ENCODE measurements around the gene GORASP2.
"Not testable (repeated sequence)": the region's sequence is repeated elsewhere in the genome, so short reads cannot be mapped to it uniquely, and the experiment has no call there.

The GORASP2 gene

GRCh38 chr2:170928824-170929685 is at the start of gene GORASP2:
Gene GORASP2 (plus strand): TSS chr2:170929253. CDS start chr2:170929341, 88 bp downstream.
- peak; percentile 95 for DNase-seq

GRCh38 chr2:170881840-170882239 is 47.2 kb upstream of the GORASP2 start:
- no peak for DNase-seq

DNA sequence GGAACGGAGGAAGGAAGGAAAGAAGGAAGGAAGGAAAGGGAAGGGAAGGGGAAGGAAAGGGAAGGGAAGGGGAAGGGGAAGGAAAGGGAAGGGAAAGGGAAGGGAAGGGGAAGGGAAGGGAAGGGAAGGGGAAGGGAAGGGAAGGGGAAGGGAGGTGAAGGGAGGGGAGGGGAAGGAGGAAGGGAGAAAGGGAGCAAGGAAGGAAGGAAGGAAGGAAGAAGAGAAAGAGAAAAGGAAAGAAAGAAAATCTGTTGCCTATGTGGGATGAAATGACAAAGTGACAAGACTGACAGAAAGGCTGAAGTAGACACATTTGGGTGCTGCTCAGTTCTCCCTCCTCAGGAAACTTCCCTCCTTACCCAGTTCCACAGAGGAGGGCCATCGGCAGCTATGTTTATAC is 46.3 kb upstream of the GORASP2 start:
- no peak for DNase-seq

DNA sequence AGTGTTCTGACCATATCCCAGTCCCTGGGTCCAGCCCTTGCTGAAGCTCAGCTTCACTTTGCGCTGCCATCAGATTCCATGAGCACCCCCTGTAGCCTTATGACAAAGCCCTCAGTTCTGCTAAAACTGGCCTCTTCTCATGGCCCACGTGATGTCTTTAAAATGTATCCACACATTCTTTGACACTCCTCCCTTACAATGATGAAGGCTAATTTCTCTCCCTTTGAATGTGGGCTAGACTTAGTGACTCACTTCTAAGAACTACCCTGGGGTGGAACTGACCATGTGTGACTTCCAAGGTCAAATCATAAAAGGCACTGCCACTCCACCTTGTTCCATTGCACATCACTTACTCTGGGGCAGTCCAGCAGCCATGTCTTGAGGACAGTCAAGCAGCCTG is 45.4 kb upstream of the GORASP2 start:
- DNase-seq, result no peak

GRCh38 chr2:170885130-170885791 is 43.8 kb upstream of the GORASP2 start:
- no peak for DNase-seq

- DNase-seq, result no peak
These were observed 42.7 kb upstream of the GORASP2 start for GRCh38 chr2:170886386-170886785.

GRCh38 chr2:170887496-170887895 is 41.6 kb upstream of the GORASP2 start:
- DNase-seq, result no peak

DNA sequence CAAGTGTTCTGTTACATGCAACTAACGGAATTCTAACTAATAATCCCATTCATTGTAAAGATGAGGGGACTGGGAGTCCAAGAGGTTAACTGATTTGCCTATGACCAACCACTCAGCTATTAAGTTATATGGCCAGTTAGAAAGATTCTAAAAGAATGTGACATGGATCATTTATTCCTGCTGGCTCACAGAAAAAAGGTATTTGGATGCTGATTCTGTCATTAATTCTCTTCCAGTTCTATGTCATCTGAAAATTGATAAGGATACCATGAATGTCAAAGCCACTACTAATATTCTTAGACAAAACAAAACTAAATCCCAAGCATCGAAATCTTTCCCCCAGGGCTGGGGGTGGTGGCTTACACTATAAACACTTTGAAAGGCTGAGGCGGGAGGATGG is 41.2 kb upstream of the GORASP2 start:
- DNase-seq, result no peak

DNA sequence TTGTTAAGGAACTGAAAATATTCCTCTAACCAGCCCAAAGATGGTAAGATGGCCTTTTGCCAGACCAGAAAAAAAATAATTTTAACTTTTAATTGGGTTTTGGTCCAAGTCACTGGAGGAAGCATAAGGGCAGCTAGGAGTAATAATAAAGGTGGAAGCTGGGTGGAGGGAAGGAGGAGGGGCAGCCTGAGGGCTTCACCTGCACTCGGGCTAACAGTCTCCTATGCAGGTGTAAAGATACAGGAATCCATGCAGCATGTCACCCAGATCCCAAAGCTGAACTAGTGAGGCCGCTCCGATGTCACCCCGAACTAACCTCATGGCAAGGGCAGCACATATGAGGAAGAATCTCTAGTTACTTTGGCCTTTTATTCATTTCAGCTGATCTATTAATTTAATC is 37.2 kb upstream of the GORASP2 start:
- no peak for DNase-seq

- no peak for DNase-seq
These were observed 36.6 kb upstream of the GORASP2 start for GRCh38 chr2:170892391-170892951.

GRCh38 chr2:170895023-170895757 is 33.9 kb upstream of the GORASP2 start:
- DNase-seq, result no peak

- no peak for DNase-seq
These were observed 32.4 kb upstream of the GORASP2 start for GRCh38 chr2:170896622-170897021.

DNA sequence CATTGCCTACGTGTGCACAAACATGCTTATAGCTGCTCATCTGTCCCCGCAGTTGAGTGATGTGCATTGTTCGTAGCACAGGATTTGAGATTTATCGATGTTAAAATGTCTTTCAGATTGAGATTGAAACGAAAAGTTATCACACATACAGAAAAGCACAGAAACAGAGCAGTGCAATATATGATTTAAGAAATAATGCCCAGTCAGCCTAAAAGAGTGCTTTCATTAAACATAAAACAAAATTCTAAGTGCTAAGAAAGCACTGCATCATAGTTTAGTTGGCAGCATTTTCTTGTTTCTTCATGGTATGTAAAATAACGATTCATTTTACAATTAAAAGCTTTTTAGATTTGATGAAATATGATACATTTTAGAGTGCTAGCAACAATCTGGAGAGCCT is 31.9 kb upstream of the GORASP2 start:
- no peak for DNase-seq

GRCh38 chr2:170905864-170906263 is 23.2 kb upstream of the GORASP2 start:
- no peak for DNase-seq

- DNase-seq, result no peak
These were observed 17.7 kb upstream of the GORASP2 start for GRCh38 chr2:170911314-170911889.

DNA sequence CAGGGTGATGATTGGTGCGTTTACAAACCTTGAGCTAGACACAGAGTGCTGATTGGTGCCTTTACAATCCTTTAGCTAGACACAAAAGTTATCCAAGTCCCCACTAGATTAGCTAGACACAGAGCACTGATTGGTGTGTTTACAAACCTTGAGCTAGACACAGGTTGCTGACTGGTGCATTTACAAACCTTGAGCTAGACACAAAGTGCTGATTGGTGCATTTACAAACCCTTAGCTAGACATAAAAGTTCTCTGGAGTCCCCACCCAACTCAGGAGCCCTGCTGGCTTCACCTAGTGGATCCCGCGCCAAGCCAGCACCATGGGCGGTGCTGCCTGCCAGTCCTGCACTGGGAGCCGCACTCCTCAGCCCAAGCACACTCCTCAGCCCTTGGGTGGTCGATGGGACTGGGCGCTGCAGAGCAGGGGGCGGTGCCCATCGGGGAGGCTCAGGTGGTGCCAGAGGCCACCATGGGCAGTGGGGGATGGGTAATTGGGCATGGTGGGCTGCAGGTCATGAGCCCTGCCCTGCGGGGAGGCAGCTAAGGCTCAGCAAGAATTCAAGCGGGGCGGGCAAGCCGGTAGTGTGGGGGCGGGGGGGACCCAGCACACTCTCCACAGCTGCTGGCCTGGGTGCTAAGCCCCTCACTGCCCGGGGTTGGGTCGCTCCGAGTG is 13.9 kb upstream of the GORASP2 start:
- DNase-seq, result not testable (repeated sequence)

DNA sequence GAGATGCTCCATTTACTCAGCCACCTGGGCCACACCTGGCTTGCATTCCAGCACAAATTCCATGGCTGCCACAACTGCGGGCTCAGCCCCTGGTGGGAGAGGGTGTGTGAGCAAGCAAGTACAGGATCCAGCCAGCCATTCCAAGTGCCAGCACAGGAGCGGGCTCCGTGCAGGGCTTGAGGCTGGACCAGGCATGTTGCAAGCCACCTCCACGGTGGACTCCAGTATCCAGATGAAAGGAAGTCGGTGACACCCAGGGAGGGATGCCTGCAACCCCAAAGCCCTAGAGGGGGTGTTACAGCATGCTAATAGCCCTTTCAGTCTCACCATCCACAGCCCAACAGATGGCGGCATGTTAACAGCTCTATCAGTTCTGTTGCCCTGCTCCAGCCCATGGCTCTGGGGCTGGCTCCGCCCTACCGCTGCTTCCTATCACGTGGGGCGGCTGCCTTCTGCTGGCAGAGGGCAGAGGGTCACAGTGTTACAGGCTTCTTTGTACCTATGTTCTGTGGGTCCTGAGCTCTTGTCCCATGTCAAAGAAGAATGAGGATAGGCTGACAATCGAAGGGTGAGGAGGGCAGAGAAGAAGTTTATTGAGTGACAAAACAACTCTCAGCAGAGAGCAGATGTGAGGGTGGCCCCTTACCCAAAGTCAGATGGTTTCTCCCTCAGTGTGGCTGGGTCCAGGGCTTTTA is 11.7 kb upstream of the GORASP2 start:
- DNase-seq, result no peak

DNA sequence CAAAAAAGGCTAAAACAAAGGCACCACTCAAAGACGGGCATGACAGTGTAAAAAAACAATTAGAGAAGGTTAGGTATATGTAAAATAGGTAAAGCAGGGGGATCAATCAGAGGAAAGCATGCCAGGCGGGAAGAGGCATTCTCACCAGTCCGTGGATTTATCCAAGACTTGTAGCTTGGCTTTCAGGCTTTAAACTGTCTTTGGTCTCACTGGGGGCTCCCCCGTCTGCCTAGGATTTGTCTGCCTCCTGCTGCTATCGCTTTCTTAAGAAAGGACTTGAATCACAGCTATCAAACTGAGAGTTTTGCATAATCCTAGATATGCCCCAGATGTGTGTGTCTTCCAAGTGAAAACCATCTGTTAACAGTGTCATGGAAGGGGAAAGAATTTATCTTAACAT is 11.1 kb upstream of the GORASP2 start:
- no peak for DNase-seq

- not testable (repeated sequence) for DNase-seq
These were observed 7.2 kb upstream of the GORASP2 start for GRCh38 chr2:170921873-170922272.

GRCh38 chr2:170922634-170923494 is 6.2 kb upstream of the GORASP2 start:
- no peak for DNase-seq

- DNase-seq, result no peak
These were observed 5.3 kb upstream of the GORASP2 start for GRCh38 chr2:170923799-170924198.

Measured in NCI-H2107 (cell line).